Effector memory CD4-positive, alpha-beta T cell (primary cell): ENCODE results near the gene AGAP1.

Source experiments
- DNase-seq, 3 donors: peaks; one replicate each; pipeline ENCODE4 v3.0.0-alpha.2; 2020
- H3K27ac ChIP-seq: 2 replicates; pipeline ENCODE4 v1.7.0; 2013; ENCODE audit warnings: mild to moderate bottlenecking, low read length, moderate library complexity; ENCODE audit not compliant: insufficient read depth, poor library complexity, severe bottlenecking
- H3K27me3 ChIP-seq: replicated peaks from 2 replicates; pipeline ENCODE4 v1.7.0; 2013; ENCODE audit warnings: mild to moderate bottlenecking, low read length; ENCODE audit not compliant: insufficient read depth, control insufficient read depth, poor library complexity, severe bottlenecking
- H3K36me3 ChIP-seq: 2 replicates; pipeline ENCODE4 v1.7.0; 2013; ENCODE audit warnings: mild to moderate bottlenecking, low read length, moderate library complexity; ENCODE audit not compliant: control insufficient read depth, insufficient read depth
- H3K4me1 ChIP-seq: 2 replicates; pipeline ENCODE4 v1.7.0; 2013; ENCODE audit warnings: low read length, mild to moderate bottlenecking; ENCODE audit not compliant: control insufficient read depth, insufficient read depth, poor library complexity, severe bottlenecking
- H3K4me3 ChIP-seq: 2 replicates; pipeline ENCODE4 v1.7.0; 2013; ENCODE audit warnings: low read length, low read depth, mild to moderate bottlenecking; ENCODE audit not compliant: insufficient read depth, poor library complexity, severe bottlenecking
- H3K9me3 ChIP-seq: 2 replicates; pipeline ENCODE4 v1.7.0; 2013; ENCODE audit warnings: mild to moderate bottlenecking, low read length, moderate library complexity; ENCODE audit not compliant: control insufficient read depth

AGAP1 gene

GRCh38 chr2:235538144-235538639 is 44.3 kb downstream of the AGAP1 start:
- no peaks in the 10 kb centered on the region for H3K4me1 ChIP-seq
- no peak for DNase-seq
- no peaks in the 10 kb centered on the region for H3K27me3 ChIP-seq
- no peak overlapping the region for H3K27ac ChIP-seq
- no peaks in the 10 kb centered on the region for H3K36me3 ChIP-seq
- H3K9me3 ChIP-seq, result no peaks in the 10 kb centered on the region
- no peak overlapping the region for H3K4me3 ChIP-seq

- Histone ChIP-seq H3K36me3 (no peaks in the 10 kb centered on the region), H3K4me3 (no peak overlapping the region), H3K27me3 (no peaks in the 10 kb centered on the region), H3K4me1 (no peaks in the 10 kb centered on the region), H3K9me3 (no peaks in the 10 kb centered on the region), H3K27ac (no peak overlapping the region)
- no peak for DNase-seq
Observed at GRCh38 chr2:235538981-235539380, 45.1 kb downstream of the AGAP1 start.

GRCh38 chr2:235539773-235540172 is 45.9 kb downstream of the AGAP1 start:
- H3K27ac ChIP-seq, result no peak overlapping the region
- DNase-seq, result no peak
- H3K4me1 ChIP-seq, result no peaks in the 10 kb centered on the region
- no peaks in the 10 kb centered on the region for H3K9me3 ChIP-seq
- H3K4me3 ChIP-seq, result no peak overlapping the region
- H3K27me3 ChIP-seq, result no peaks in the 10 kb centered on the region
- no peaks in the 10 kb centered on the region for H3K36me3 ChIP-seq

GRCh38 chr2:235541016-235541415 is 47.2 kb downstream of the AGAP1 start:
- Histone ChIP-seq H3K27ac (no peak overlapping the region), H3K4me1 (no peaks in the 10 kb centered on the region)

GRCh38 chr2:235541838-235542549 is 48.2 kb downstream of the AGAP1 start:
- Histone ChIP-seq H3K4me3 (no peak overlapping the region), H3K9me3 (no peaks in the 10 kb centered on the region), H3K36me3 (no peaks in the 10 kb centered on the region), H3K27me3 (no peaks in the 10 kb centered on the region), H3K4me1 (no peaks in the 10 kb centered on the region), H3K27ac (no peak overlapping the region)
- no peak for DNase-seq

More at GRCh38 chr2:235541016-235541415, 47.2 kb downstream of the AGAP1 start:
- H3K36me3 ChIP-seq, result no peaks in the 10 kb centered on the region
- no peaks in the 10 kb centered on the region for H3K27me3 ChIP-seq
- no peak for DNase-seq
- H3K9me3 ChIP-seq, result no peaks in the 10 kb centered on the region
- no peak overlapping the region for H3K4me3 ChIP-seq

GRCh38 chr2:235542733-235543127 is 48.9 kb downstream of the AGAP1 start:
- no peak for DNase-seq
- no peaks in the 10 kb centered on the region for H3K27me3 ChIP-seq
- H3K36me3 ChIP-seq, result no peaks in the 10 kb centered on the region
- H3K27ac ChIP-seq, result no peak overlapping the region
- H3K4me3 ChIP-seq, result no peak overlapping the region
- no peaks in the 10 kb centered on the region for H3K4me1 ChIP-seq
- H3K9me3 ChIP-seq, result no peaks in the 10 kb centered on the region

- no peak overlapping the region for H3K27ac ChIP-seq
- H3K9me3 ChIP-seq, result no peaks in the 10 kb centered on the region
- H3K27me3 ChIP-seq, result no peaks in the 10 kb centered on the region
- DNase-seq, result no peak
- no peaks in the 10 kb centered on the region for H3K36me3 ChIP-seq
- no peak overlapping the region for H3K4me3 ChIP-seq
- H3K4me1 ChIP-seq, result no peaks in the 10 kb centered on the region
Observed at GRCh38 chr2:235543128-235543750, 49.4 kb downstream of the AGAP1 start.

GRCh38 chr2:235543851-235544688 is 50.2 kb downstream of the AGAP1 start:
- Histone ChIP-seq H3K4me3 (no peak overlapping the region), H3K36me3 (no peaks in the 10 kb centered on the region), H3K9me3 (no peaks in the 10 kb centered on the region), H3K27me3 (no peaks in the 10 kb centered on the region), H3K27ac (no peak overlapping the region), H3K4me1 (no peaks in the 10 kb centered on the region)
- DNase-seq, result no peak

GRCh38 chr2:235544689-235544969 is 50.8 kb downstream of the AGAP1 start:
- no peaks in the 10 kb centered on the region for H3K36me3 ChIP-seq
- no peak overlapping the region for H3K4me3 ChIP-seq
- no peaks in the 10 kb centered on the region for H3K27me3 ChIP-seq
- H3K9me3 ChIP-seq, result no peaks in the 10 kb centered on the region
- H3K27ac ChIP-seq, result no peak overlapping the region
- H3K4me1 ChIP-seq, result no peaks in the 10 kb centered on the region
- DNase-seq, result no peak
